ENCODE results near the gene DHX58.

DNA sequence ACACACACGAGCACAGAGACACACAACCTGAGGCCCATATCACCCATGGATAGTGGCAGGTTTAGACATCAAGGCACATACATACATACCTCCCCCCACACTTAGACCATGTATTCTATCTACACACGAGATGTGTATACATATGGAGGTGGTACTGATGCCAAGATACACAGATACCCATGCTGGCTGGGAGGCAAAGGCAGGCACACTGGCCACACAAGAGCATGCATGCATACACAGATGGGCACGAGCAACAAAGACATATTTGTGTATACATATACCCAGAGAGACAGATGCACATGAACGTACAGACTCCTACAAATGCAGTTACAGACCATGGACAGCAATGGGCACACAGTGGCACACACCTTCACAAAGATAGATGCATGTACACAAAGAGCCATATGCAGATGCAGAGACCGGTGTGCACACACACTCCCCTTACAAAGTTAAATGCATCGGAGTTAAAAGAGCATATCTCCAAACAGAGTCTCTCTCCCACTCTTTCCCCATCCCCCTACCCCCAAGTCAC is 60.1 kb downstream of the DHX58 start:
- TF ChIP-seq, protein P1, sequence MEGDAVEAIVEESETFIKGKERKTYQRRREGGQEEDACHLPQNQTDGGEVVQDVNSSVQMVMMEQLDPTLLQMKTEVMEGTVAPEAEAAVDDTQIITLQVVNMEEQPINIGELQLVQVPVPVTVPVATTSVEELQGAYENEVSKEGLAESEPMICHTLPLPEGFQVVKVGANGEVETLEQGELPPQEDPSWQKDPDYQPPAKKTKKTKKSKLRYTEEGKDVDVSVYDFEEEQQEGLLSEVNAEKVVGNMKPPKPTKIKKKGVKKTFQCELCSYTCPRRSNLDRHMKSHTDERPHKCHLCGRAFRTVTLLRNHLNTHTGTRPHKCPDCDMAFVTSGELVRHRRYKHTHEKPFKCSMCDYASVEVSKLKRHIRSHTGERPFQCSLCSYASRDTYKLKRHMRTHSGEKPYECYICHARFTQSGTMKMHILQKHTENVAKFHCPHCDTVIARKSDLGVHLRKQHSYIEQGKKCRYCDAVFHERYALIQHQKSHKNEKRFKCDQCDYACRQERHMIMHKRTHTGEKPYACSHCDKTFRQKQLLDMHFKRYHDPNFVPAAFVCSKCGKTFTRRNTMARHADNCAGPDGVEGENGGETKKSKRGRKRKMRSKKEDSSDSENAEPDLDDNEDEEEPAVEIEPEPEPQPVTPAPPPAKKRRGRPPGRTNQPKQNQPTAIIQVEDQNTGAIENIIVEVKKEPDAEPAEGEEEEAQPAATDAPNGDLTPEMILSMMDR (conservative IDR thresholded peaks at IDR 0.05; ENCODE audit: low read length) = no peak
- no peak for TF ChIP-seq EZH2phosphoT487 (IDR thresholded peaks at IDR 0.05; ENCODE audit: borderline replicate concordance, low read depth, low read length)
